Measurements from ENCODE around the gene DRC3. TPM values are rescaled to one million over a fixed set of nuclear protein-coding genes. Genes with fewer than 3 reads are reported as not detected.

The DRC3 gene
- total RNA-seq, 1 experiment from 2014 or later: 2.4 TPM

DNA sequence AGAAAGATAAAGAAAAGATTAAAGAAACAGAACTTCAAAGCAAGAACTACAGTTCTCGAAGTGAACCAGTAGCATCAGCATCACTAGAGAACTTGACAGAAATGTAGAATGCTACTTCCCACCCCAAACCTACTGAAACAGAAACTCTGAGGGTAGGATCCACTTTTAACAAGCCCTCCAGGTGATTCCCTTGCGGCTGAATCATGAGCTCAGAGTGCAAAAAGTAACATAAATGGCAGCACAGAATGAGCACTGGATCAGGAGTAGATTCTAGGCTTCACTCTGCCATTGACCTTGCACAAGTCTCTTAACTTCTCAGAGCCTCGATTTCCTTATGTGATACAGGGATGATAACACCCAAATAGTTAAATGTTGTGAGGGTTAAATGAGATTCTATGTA, 6.3 kb upstream of the DRC3 start:
- no TSS peak for BruUV-seq (replicated peaks)
- Histone ChIP-seq H3K36me3 (ENCODE audit: control insufficient read depth in 1 of 2, insufficient read depth in 2 of 2, low read length in 2 of 2) (no peaks in the 10 kb centered on the region), H3K9ac (ENCODE audit: low read length) (no peak overlapping the region), H3K9me2 (ENCODE audit: insufficient read depth) (no peaks in the 10 kb centered on the region), H3K4me3 (replicated peaks in 1 of 2; ENCODE audit: low read depth in 1 of 2, low read length in 2 of 2) (no peak overlapping the region), H3K4me2 (ENCODE audit: low read length) (no peak overlapping the region), H3K9me3 (ENCODE audit: control insufficient read depth in 1 of 2, insufficient read depth in 1 of 2, low read depth in 1 of 2, low read length in 2 of 2) (no peaks in the 10 kb centered on the region), H3K4me1 (ENCODE audit: control insufficient read depth in 1 of 2, insufficient read depth in 2 of 2, low read length in 2 of 2) (peaks cover 6 to 13% of the 10 kb centered on the region in 2 experiments), H2AFZ (ENCODE audit: low read depth, low read length, poor library complexity, severe bottlenecking) (no peak overlapping the region), H3K27me3 (ENCODE audit: insufficient read depth, low read length) (no peaks in the 10 kb centered on the region), H3K27ac (ENCODE audit: low read depth, low read length) (no peak overlapping the region), H3K79me2 (ENCODE audit: insufficient read depth, low read length) (no peaks in the 10 kb centered on the region), H4K20me1 (ENCODE audit: insufficient read depth) (no peaks in the 10 kb centered on the region)
- ChIA-PET CTCF (no interaction called here), POLR2A (no interaction called here), RAD21 (ENCODE audit: low non-redundant PET in 1 of 2, low total read pairs in 2 of 2, uncharacterized antibody in 2 of 2, unreplicated experiment in 2 of 2) (interaction anchor here in 1 of 2 experiments (0.6 kb wide), 1 partner anchor 339 kb away, joined by 4 read pairs; no protein-coding TSS in a partner anchor)
- ATAC-seq (no peak), DNase-seq (ENCODE audit: low read depth, low spot score) (no peak)
- TF ChIP-seq ZNF274 (IDR thresholded peaks at IDR 0.05; ENCODE audit: low read depth, low read length): no peak
- TF ChIP-seq JUND (IDR thresholded peaks at IDR 0.05): no peak
- TF ChIP-seq, protein P1, sequence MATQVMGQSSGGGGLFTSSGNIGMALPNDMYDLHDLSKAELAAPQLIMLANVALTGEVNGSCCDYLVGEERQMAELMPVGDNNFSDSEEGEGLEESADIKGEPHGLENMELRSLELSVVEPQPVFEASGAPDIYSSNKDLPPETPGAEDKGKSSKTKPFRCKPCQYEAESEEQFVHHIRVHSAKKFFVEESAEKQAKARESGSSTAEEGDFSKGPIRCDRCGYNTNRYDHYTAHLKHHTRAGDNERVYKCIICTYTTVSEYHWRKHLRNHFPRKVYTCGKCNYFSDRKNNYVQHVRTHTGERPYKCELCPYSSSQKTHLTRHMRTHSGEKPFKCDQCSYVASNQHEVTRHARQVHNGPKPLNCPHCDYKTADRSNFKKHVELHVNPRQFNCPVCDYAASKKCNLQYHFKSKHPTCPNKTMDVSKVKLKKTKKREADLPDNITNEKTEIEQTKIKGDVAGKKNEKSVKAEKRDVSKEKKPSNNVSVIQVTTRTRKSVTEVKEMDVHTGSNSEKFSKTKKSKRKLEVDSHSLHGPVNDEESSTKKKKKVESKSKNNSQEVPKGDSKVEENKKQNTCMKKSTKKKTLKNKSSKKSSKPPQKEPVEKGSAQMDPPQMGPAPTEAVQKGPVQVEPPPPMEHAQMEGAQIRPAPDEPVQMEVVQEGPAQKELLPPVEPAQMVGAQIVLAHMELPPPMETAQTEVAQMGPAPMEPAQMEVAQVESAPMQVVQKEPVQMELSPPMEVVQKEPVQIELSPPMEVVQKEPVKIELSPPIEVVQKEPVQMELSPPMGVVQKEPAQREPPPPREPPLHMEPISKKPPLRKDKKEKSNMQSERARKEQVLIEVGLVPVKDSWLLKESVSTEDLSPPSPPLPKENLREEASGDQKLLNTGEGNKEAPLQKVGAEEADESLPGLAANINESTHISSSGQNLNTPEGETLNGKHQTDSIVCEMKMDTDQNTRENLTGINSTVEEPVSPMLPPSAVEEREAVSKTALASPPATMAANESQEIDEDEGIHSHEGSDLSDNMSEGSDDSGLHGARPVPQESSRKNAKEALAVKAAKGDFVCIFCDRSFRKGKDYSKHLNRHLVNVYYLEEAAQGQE (IDR thresholded peaks at IDR 0.05; ENCODE audit: low read depth): no peak
- TF ChIP-seq POLR2AphosphoS5 (IDR thresholded peaks at IDR 0.05; ENCODE audit: low read depth, low read length): no peak
- TF ChIP-seq, protein P2, sequence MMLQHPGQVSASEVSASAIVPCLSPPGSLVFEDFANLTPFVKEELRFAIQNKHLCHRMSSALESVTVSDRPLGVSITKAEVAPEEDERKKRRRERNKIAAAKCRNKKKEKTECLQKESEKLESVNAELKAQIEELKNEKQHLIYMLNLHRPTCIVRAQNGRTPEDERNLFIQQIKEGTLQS (IDR thresholded peaks at IDR 0.05): no peak
- TF ChIP-seq, protein P3, sequence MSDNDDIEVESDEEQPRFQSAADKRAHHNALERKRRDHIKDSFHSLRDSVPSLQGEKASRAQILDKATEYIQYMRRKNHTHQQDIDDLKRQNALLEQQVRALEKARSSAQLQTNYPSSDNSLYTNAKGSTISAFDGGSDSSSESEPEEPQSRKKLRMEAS (IDR thresholded peaks at IDR 0.05): no peak
- TF ChIP-seq ELF1 (IDR thresholded peaks at IDR 0.05; ENCODE audit: borderline replicate concordance, low read depth): no peak
- TF ChIP-seq YY1 (IDR thresholded peaks at IDR 0.05; ENCODE audit: extremely low read depth, insufficient replicate concordance, low read depth, low read length): no peak
- no peak for TF ChIP-seq FOSL1 (IDR thresholded peaks at IDR 0.05; ENCODE audit: low read depth)
- intact Hi-C loops (cut with micrococcal nuclease): no loop called here

Data from HCT116 (cell line).